ENCODE measurements around the gene DSE.

GRCh38 chr6:116492331-116493067 is 121.8 kb downstream of the DSE start:
- TF ChIP-seq CTCF (IDR thresholded peaks at IDR 0.05) (no peak), EP300 (IDR thresholded peaks at IDR 0.05) (no peak), POLR2A (IDR thresholded peaks at IDR 0.05; ENCODE audit: low read depth) (no peak), POLR2AphosphoS5 (IDR thresholded peaks at IDR 0.05) (no peak)
